GM18858 (cell line): Measurements from ENCODE around the gene PANK1.
"Not testable (repeated sequence)": the region's sequence is repeated elsewhere in the genome, so short reads cannot be mapped to it uniquely, and the experiment has no call there.

Experiments
- ATAC-seq: cut with Tn5 transposase; IDR thresholded peaks from one replicate; pipeline ENCODE4 v1.9.1; 2021; ENCODE audit not compliant: unreplicated experiment

PANK1 gene

DNA sequence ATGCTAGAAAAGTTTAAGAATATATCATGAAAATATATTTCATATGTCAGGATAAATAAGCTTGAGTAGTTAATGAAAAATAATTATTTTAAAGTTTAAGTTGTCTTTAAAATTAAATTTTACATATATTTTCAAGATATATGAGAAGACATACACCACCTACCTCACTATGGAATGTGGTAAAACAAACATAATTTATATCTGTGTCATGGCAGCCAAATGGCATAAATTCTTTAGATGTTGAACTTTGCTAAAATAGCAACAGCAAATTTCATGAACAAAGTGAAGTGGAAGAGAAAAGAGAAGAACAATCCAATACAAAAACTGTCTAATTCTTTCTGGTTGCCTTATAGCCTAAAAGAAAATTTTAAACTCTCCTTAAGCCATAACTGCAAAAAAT lies 70.0 kb downstream of the PANK1 start:
- ATAC-seq, result no peak

DNA sequence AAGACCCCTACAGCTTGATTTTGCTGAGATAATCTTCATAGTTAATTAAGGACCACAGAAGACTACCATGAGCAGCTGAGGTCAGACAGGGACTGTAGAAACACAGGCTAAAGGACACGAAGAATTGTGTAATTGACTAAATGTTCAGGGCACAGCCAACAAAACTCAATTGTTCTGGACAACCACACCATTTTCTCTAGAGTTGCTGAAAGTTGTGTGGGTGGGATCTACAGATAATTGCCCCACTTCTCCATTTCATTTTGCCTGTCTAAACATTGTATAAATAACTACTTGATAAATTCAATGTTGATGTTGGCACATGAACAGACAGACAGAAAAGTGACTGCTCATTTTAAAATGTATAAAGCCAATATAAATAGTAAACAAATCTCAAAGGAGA lies 70.7 kb downstream of the PANK1 start:
- ATAC-seq, result no peak

DNA sequence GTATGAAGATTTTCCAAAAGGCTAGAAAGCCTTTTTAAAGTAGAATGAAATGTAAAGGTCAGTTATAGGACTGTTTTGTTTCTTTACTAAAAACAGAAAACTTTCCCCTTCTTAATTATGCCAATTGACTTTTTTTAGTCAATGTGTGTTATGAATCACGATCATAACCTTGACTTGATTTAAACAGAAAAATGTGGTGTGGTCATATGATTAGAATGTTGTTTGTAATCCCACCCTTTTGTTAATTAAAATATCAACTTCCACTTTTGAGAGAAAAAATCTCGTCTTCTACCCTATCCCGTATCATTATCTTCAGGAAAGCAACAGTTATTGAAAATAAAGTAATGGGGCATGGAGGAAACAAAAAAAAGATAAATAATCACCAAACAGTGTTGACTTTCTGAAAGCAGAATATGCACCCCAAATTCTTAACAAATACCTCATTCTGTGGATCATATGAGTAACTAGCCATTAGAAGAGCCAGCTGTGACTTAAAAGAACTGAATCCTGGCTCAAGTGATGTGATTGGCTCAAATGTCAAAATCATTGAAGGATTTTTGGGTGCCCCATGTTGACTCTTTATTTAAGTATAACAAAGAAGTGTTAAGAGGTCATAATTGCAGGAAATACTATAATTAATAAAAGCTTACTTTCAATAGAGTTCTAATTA lies 77.3 kb downstream of the PANK1 start:
- ATAC-seq, result no peak

DNA sequence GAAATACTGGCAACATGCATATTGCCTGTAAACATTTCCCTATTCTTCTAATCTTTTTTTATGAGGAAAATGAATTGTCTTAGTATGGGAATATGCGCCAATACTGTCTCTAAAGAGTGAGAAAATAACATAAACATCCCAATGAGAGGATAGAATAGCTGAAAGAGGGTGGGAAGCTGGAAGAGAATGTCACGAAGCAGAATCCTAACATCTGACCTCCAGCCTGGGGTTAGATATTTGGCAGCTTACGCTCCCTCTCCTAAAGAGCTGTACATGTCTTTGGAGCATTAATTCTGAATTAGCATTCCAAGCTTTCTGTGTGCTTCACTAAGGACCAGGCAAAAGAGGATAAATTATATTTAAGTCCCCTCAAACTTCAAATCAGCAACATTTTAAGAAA lies 78.0 kb downstream of the PANK1 start:
- ATAC-seq, result no peak

DNA sequence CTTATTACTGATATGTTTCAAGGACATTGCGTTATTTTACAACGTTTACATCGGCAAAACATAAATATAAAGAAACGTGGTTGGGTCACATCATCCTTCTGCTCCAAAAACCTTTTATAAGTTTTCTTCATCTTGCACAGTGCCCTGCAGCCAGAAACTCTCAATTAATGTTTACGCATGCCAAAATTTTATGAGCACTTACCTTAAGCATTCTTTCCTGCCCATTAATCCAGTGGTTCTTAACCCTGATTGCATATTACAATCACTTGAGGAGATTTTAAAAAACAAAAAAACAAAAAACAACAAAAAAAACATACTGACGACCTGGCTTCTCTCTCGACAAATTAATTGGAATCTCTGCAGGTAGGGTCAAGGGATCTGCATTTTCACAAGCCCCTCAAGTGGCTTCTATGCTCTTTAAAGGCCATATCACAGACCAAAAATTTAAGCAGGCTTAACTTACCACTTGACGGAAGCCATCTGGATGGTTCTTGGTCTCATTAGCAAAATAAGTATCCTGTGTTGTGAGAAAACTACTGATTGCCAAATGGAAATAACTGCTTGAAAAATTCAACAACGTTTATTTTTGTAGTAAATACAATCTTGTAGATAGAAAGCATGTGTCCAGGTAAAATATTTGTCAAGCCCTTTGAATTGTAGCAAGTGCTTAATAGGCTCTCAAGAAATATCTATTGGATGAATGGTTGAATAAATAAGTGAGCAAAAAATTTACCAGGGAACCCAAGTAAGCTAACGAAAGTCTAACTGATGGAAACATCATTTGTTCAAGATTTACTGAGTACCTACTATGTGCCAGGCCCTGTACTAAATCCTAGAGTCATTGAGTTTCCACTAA lies 78.7 kb downstream of the PANK1 start:
- no peak for ATAC-seq

DNA sequence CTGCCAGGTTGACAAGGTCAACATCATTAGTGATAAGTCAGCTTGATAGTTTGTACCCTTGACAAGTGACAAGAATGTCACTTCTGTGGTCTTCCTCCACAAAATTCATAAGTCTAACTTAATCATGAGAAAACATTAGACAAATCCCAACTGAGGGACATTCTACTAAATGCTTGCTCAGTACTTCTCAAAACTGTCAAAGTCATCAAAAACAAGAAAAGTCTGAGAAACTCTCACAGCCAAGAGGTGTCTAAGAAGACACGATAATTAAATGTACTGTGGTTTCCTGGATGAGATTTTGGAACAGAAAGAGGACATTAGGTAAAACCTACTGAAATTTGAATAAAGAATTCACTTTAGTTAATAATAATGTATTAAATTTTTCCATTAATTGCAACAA lies 79.9 kb downstream of the PANK1 start:
- ATAC-seq, result no peak

DNA sequence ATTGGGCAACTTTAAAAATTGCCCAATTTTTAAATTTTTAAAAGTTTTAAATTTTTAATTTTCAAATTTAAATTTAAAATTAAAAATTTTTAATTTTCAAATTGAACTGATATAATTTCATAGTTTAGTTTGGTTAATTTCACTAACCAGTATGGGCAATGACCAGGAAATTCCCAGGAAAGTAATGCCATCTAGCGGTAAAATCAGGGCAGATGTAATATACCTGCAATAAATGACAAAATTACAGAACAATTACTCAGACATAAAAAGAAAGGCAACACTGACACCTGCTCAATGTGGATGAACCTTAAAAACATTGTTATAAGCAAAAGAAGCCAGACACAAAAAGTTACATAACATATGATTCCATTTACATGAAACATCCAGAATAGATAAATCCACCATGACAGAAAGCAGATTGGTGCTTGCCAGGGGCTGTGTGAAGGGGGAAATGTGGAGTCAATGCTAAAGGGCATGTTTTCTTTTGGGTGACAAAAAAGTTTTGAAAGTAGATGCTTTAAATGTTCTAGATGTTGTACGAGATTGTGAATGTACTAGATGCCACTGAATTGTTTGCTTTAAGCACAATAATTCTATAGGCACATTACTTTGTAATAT lies 81.1 kb downstream of the PANK1 start:
- ATAC-seq, result no peak

DNA sequence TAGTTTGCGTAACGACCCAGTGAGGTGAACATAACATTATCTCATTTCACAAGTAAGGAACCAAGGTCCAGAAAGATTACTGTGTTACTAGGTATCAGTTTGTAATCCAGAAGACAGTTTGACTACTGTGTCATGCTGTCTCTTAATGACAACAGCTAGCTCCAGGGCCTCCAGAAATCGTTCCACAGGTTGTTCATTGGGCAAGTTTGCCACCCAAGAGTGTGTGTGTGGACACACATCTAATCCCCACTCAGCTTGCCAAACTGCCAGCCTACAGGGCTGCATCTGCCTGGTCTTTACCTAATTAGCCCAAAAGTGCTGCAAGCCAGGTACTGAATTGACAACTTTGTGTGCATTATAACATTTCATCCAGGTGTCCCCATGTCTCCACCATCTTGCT lies 81.7 kb downstream of the PANK1 start:
- ATAC-seq, result no peak

DNA sequence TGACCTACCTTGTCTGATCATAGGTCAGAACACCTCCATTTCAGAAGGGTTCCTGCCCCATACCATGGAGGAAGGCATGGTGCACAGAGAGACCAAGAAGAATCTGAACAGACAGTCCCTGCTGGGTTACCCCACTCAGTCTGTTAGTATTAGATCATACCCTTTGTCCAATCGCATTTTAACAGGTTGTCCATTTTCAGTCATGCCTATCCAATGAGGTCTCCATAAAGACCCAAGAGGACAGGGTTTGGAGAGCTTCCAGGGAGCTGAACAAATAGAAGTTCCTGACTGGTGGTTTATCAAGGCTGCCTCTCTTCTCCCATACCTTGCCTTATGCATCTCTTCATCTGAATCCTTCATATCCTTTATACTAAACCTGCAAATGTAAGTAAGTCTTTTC lies 88.4 kb downstream of the PANK1 start:
- ATAC-seq, result no peak

DNA sequence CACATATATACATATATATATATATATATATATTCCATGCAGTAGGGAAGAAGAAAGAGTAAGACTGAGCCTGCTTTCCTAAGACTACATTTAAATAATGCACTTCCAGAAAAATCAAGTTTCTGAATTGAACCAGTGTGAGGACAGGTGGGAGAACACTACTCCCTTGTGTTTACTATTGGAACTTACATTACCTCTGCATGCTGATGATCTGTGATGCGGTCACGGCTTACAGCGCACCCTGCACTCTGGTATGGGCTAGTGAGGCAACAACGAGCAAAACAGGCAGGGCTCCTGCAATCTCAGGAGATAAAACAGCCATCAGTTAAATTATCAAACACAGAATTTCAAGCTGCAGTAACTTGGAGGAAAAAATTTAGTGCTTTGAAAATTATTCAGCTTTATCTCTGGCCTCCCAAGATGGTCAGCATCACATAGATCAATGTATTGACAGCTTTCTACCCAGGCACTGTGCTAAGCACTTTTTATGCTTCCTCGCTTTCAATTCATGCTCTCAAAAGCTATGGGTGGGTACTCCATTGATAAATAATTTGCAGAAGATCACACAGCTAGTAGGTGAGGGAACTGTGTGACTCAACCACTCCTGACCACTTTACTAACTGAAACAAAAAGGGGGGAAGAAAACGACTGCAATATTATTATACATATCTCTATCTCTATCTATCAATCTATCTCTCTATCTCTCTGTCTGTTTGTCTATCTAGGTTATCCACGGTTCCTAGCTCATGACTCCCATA lies 89.2 kb downstream of the PANK1 start:
- no peak for ATAC-seq

DNA sequence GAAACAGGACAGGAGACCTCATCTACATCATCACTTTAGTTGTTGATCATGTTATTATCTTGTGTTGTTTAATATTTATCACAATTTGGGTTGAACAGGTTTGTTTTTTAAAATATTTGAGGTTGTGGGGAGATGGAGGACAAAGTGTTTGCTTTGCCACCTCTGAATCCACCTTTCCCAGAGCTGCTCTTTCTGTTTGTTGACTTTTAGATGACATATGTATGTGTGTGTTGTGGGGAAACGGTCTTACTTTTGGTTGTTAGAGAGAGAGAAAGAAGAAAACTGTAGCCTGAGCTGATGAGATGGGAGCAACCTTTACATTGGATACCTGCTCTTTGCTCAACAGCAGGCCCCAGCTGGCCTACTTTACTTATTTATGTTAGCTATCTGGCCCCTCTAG lies 90.6 kb downstream of the PANK1 start:
- no peak for ATAC-seq

DNA sequence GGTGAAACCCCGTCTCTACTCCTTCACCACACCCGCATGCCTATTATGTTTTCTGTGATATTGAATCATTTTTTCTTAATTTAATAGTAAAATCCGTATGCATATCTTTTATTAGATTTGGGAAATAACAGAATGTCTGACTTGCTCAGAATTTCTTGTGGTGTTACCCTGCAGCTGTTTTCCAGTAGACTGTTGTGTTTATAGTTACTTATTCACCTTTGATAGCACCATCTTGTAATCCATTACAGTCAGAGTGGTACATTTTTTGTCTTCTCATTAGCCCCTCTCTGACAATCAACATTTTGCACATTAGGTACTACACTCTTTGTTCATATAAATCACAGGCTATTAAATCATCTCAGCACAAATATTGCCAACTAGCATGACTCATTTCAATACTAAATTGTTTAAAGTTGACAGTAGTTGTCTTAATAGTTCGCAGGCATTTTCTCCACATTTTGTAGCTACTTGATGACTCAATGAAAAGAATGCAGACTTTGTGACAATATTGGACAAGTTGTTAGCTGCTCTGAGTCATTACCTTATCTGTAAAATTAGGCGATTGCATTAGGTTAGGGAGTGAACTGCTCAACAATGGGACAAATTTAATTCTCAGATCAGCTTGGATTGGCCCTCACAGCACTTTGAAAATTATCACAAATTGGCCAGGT lies 91.8 kb downstream of the PANK1 start:
- ATAC-seq, result no peak

DNA sequence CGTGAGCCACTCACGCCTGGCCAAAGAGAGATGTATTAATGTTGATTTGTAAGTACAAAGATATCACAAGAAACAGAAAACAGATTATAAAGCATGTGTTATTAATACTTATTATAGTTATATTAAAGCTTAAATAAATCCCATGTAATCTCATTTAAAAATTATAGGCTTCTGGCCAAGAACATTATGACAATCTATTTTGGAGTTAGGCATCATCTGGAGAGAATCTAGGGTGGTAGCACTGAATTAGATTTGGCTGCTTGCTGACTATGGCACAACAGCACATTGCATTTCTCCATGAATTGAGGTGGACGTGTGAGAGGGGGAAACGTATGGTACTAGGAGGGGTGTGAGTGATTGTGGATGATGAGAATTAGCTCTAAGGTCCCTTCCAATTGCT lies 92.8 kb downstream of the PANK1 start:
- ATAC-seq, result no peak

DNA sequence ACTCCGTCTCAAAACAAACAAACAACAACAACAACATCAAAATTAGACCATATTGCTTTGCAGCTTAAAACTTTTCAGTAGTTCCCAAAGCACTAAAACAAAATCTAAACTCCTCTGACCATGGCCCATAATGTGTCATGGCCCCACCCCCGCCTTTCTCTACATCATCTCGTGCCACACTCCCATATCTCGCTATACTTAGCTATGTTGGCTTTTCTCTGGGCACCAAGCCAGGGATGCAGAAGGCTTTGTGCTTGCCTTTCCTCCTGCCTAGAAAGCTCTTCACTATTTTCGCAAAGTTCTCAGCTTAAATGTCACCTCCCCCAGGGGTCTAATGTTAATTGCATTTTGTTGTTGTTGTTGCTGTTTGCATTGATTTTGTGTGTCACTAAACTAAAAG lies 94.5 kb downstream of the PANK1 start:
- ATAC-seq, result no peak

DNA sequence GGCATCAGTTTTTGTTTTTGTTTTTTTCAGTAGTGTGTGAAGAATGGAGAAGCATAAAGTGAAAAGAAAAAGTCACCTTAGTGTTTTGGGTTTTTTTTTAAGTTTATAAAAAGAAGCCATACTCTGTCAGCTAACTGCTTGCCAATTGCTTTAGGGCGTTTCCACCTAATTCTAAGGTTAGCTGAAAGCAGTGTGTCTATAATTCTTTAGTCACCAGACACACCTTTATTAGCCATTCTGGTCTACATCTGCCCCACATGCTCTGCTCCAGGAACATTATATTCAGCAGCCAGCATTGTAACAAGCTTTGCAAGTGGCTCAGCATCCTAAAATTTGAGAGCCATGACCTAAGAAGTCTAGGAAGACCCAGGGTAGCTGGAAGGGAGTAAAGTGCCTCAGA lies 95.5 kb downstream of the PANK1 start:
- no peak for ATAC-seq

DNA sequence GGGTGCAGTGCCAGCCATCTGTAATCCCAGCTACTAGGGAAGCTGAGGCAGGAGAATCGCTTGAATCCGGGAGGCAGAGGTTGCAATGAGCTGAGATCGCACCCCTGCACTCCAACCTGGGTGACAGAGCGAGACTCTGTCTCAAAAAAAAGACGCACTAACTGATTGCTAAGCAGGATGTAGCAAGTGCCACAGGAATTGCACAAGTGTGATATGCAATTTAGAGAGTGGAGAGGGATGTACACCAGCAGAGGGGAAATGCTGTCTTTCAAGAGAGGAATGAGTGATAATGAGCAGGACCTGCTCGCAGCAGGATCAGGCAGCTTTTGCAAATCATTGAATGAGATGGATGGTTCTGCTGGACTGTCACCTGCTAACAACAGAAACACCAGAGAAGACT lies 96.4 kb downstream of the PANK1 start:
- no peak for ATAC-seq

DNA sequence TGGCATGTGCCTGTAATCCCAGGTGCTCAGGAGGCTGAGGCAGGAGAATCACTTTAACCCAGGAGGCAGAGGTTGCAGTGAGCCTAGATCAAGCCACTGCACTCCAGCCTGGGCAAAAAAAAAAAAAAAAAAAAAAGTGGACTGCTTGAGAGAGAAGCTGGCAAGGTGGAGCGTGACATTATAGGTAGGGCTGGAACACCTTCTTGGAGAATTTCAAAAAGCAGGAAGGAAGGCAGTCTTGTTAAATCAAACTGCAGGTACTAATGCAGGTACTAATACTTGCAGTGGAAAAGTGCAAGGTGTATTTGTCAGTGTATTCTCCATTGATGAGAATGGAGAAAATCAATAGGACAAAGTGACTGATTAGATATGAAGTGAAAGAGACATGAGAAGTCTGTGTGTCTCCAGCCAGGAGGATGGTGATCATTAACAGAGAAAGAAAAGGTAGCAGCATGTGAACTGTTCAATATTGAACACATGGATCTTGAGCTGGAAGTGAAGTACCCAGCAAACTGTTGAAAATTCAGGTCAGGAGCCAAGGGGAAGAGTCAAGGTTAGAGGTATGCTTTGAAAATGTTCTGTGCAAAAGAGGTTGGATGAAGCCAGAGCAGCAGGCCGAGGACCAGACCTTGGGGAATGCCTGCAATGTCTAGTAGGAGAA lies 97.1 kb downstream of the PANK1 start:
- no peak for ATAC-seq

DNA sequence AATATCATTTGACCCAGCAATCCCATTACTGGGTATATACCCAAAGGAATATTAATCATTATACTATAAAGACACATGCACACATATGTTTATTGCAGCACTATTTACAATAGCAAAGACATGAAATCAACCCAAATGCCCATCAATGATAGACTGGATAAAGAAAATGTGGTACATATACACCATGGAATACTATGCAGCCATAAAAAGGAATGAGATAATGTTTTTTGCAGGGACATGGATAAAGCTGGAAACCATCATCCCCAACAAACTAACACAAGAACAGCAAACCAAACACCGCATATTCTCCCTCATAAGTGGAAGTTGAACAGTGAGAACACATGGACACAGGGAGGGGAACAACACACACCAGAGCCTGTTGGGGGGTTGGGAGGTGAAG lies 98.4 kb downstream of the PANK1 start:
- ATAC-seq, result not testable (repeated sequence)

DNA sequence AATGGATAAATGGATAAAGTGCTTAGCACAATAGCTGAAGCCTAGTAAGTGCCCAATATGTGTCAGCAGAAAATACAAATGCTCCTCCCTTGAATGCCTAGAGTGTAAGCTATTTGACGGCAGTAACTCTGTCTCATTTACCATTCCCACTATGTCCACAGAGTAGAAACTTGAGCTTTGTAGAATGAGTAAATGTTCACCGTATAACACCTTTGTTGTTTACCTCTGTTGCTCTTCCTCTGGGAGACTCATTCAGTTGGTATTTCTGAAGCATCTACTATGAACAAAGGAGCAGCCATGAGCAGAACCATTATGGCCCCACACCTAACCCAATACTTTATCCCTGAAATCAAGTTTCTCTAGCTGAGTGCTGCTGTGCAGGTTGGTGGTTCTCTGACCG lies 101.2 kb downstream of the PANK1 start:
- no peak for ATAC-seq

DNA sequence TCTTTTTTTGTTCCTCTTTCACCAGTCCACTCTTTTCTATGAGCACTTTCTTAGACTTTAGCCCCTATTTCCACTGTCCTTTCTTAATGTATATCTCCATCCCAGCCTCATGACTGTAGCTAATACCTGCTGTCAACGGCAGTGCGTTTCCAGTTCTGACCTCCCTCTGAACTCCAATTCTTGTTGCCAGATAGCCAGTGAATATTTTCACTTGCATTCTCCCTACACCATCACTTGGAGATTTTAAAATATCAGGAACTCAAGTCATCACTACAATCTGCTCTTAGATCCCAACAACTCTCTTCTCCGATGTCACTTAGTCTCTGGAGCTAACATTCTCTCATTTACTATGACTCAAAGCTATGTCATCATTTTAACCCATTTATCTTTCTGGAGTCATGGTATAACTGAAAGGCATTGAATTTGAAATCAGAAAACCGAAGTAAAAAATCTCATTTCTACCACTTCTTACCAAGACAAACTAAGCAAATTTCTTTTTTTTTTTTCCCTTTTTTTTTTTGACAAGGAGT lies 104.6 kb downstream of the PANK1 start:
- ATAC-seq, result no peak
